HEK293T (cell line): ENCODE results near the gene MRPL4.

ENCODE experiments used
- CTCF ChIA-PET: fragments of 350-600 bp; formaldehyde crosslinking; extraction: SDS; loops from one replicate; lab custom pipeline; 2021; ENCODE audit warnings: antibody characterized with exemption, inconsistent platforms; lab: Yijun Ruan, JAX
- POLR2A ChIA-PET: fragments of 350-600 bp; formaldehyde crosslinking; extraction: SDS; loops from one replicate; lab custom pipeline; 2020; ENCODE audit warnings: antibody characterized with exemption, inconsistent platforms; lab: Yijun Ruan, JAX
- DNase-seq: peaks from one replicate; pipeline ENCODE4 v3.0.0; 2012; ENCODE audit warnings: mixed read lengths; ENCODE audit errors: extremely low spot score
- ARNT ChIP-seq: fragments of 450-650 bp; IDR thresholded peaks from 2 replicates; pipeline ENCODE4 v1.6.1; 2017; ENCODE audit warnings: mild to moderate bottlenecking
- BHLHE40 ChIP-seq: fragments of 450-650 bp; IDR thresholded peaks from 2 replicates; pipeline ENCODE4 v1.6.1; 2016; ENCODE audit warnings: mild to moderate bottlenecking, moderate library complexity, borderline replicate concordance
- CTBP1 ChIP-seq: fragments of 450-650 bp; IDR thresholded peaks from 2 replicates; pipeline ENCODE4 v1.6.1; 2016; ENCODE audit warnings: borderline replicate concordance
- ELF4 ChIP-seq: fragments of 450-650 bp; IDR thresholded peaks from 2 replicates; pipeline ENCODE4 v1.6.1; 2017; ENCODE audit warnings: antibody characterized with exemption
- FOXA1 ChIP-seq: fragments of 450-650 bp; IDR thresholded peaks from 2 replicates; pipeline ENCODE4 v1.6.1; 2016; ENCODE audit warnings: mild to moderate bottlenecking
- FOXK2 ChIP-seq: fragments of 450-650 bp; IDR thresholded peaks from 2 replicates; pipeline ENCODE4 v1.6.1; 2016; ENCODE audit warnings: mild to moderate bottlenecking
- FOXM1 ChIP-seq: fragments of 450-650 bp; IDR thresholded peaks from 2 replicates; pipeline ENCODE4 v1.6.1; 2017; ENCODE audit warnings: mild to moderate bottlenecking, borderline replicate concordance
- HDGF ChIP-seq: fragments of 450-650 bp; IDR thresholded peaks from 2 replicates; pipeline ENCODE4 v1.6.1; 2017; ENCODE audit warnings: antibody characterized with exemption, borderline replicate concordance
- L3MBTL2 ChIP-seq: fragments of 450-650 bp; conservative IDR thresholded peaks from 2 replicates; pipeline ENCODE4 v1.6.1; 2016; ENCODE audit warnings: mild to moderate bottlenecking
- LEF1 ChIP-seq: fragments of 450-650 bp; IDR thresholded peaks from 2 replicates; pipeline ENCODE4 v1.6.1; 2017; ENCODE audit warnings: mild to moderate bottlenecking, borderline replicate concordance
- NFRKB ChIP-seq: fragments of 450-650 bp; IDR thresholded peaks from 2 replicates; pipeline ENCODE4 v1.6.1; 2016; ENCODE audit warnings: mild to moderate bottlenecking, moderate library complexity
- SP1 ChIP-seq: fragments of 450-650 bp; IDR thresholded peaks from 2 replicates; pipeline ENCODE4 v1.6.1; 2017
- SUZ12 ChIP-seq: fragments of 450-650 bp; IDR thresholded peaks from 2 replicates; pipeline ENCODE4 v1.6.1; 2016; ENCODE audit warnings: mild to moderate bottlenecking
- TARDBP ChIP-seq: fragments of 450-650 bp; IDR thresholded peaks from 2 replicates; pipeline ENCODE4 v1.6.1; 2016
- ZNF384 ChIP-seq: fragments of 450-650 bp; IDR thresholded peaks from 2 replicates; pipeline ENCODE4 v1.6.1; 2016
- TF ChIP-seq, protein P1 (sequence below): fragments of 450-650 bp; IDR thresholded peaks from 2 replicates; pipeline ENCODE4 v1.6.1; 2016

Gene MRPL4

DNA sequence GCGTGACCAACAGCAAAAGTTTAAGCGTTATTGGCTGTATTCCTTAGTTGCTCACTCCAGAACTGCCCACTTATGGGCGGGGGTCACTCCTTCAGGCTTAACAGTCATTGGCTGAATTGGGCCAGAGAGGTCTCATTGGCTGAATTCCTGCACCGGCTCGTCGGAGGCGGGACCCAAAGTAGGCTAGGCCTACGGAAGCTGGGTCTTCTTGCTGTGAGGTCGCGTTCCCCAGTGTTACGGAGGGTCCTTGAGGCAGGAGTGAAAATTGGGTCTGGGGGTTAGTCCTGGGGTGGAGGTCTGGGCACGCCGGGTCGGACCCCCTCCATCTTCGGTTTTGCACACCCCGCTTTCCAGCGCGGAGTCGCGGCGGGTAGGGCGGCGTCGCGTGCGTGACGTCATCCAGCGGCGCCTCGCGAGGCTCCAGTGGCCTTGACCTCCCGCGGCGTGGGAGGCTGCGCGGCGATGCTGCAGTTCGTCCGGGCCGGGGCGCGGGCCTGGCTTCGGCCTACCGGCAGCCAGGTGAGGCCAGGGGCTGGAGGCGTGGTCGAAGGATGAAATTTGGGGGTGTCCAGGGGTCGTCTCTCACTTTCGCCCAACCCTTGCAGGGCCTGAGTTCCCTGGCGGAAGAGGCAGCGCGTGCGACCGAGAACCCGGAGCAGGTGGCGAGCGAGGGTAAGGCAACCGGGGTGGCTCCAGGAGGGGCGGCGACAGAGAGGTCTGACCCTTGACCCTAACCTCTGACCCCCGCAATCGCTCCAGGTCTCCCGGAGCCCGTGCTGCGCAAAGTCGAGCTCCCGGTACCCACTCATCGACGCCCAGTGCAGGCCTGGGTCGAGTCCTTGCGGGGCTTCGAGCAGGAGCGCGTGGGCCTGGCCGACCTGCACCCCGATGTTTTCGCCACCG lies at the start of gene MRPL4:
MRPL4 (plus strand) TSS at position 423 of the 903 bp plus-strand sequence; CDS start at position 463, 40 bp downstream.
- TF ChIP-seq LEF1, result no peak; the same call in 1 of the 2 replicates
- TF ChIP-seq HDGF, result no peak
- peak; percentile 75 for TF ChIP-seq L3MBTL2
- TF ChIP-seq CTBP1, result no peak
- ChIA-PET CTCF (interaction anchor here (0.5 to 0.8 kb wide), 3 partner anchors 225 to 1331 kb away, joined by 3 to 9 read pairs (median 4); no protein-coding TSS in a partner anchor), POLR2A (interaction anchor here (0.6 to 1.6 kb wide), 5 partner anchors 16 to 156 kb away, joined by 3 to 4 read pairs (median 3); partner anchors contain the start of genes PPAN and TYK2)
- peak; percentile 95 for DNase-seq

DNA sequence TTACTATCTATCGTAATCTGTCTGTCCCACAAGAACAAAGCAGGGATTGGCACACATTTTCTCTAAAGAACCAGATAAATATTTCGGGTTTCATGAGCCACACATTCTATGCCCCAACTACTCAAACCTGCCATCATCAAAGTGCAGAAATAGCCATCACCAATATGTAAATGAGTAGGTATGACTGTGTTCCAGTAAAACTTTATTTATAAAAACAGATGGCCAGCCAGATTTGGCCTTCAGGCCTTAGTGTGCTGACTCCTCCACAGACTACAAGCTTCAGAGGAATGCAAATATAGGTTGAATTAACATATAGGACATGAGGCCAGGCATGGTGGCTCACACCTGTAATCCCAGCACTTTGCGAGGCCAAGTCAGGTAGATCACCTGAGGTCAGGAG lies 48.3 kb upstream of the MRPL4 start:
- ChIA-PET CTCF (interaction anchor here (1.1 kb wide), 1 partner anchor 46 kb away, joined by 3 read pairs; no protein-coding TSS in a partner anchor), POLR2A (interaction anchor here (1.1 to 1.4 kb wide), 2 partner anchors 9 kb away, joined by 4 to 5 read pairs; partner anchors contain the start of gene DNMT1)
- no peak for DNase-seq
- no peak for TF ChIP-seq ZNF384

DNA sequence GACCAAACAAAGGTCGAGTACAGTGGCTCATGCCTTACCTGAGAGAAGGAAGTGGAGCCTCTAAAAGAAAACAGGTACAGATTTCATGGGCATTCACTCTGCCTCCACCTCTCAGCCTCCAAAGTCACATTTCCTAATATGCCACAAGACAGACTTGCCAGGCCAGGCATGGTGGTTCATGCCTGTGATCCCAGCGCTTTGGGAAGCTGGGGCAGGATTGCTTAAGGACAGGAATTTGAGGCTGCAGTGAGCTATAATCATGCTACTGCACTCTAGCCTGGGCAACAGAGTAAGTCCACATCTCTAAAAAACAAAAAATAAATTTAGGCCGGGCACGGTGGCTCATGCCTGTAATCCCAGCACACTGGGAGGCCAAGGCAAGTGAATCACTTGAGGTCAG lies 46.4 kb upstream of the MRPL4 start:
- no peak for TF ChIP-seq L3MBTL2
- TF ChIP-seq TARDBP, result no peak
- no peak for TF ChIP-seq NFRKB
- no peak for TF ChIP-seq FOXA1
- TF ChIP-seq HDGF, result no peak
- TF ChIP-seq SUZ12, result no peak
- TF ChIP-seq FOXM1, result no peak
- no peak for TF ChIP-seq ZNF384
- TF ChIP-seq SP1, result no peak
- TF ChIP-seq BHLHE40, result no peak
- DNase-seq, result no peak
- CTCF ChIA-PET, result no interaction called here
- POLR2A ChIA-PET, result interaction anchor here (4.8 kb wide), 1 partner anchor 11 kb away, joined by 27 read pairs; the partner anchor contains the start of gene DNMT1

DNA sequence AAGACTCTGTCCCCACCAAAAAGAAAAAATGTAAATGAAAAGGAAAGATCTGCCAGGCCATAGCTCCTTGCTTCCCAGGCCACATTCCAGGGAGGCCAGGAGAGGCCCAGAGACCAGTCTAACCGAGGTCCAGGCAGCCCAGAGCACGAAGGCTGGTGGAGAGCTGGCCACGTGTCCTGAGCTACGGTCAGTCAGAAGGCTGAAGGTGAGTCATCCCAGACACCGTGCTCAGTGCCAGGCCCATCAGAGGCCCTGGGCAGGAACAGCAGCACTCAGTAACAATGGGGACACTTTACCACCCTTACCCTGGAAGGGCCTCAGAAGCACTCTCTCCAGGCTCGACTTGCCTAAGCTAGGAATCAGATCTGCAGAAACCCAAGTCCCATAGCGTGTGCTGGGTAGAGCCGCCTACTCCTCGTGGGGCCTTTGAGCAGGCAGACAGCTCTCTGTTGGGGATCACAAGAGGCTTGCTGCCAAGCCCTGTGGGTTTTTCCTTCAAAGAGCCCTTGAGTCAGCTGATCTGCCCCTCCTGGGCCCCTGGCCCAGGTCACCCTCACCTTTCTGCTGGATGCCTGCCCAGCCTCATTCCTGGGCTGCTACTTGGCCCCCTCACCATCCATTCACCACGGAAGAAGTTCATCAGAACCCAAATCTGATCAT lies 45.7 kb upstream of the MRPL4 start:
- ChIA-PET CTCF (no interaction called here), POLR2A (interaction anchor here (4.8 kb wide), 1 partner anchor 12 kb away, joined by 27 read pairs; the partner anchor contains the start of gene DNMT1)
- TF ChIP-seq FOXM1, result no peak
- no peak for TF ChIP-seq SUZ12
- no peak for TF ChIP-seq NFRKB
- TF ChIP-seq FOXK2, result no peak
- no peak for TF ChIP-seq HDGF
- no peak for TF ChIP-seq ARNT
- no peak for TF ChIP-seq TARDBP
- no peak for TF ChIP-seq BHLHE40
- TF ChIP-seq ELF4, result no peak
- TF ChIP-seq L3MBTL2, result no peak
- TF ChIP-seq ZNF384, result no peak
- TF ChIP-seq CTBP1, result no peak
- TF ChIP-seq SP1, result no peak
- no peak for TF ChIP-seq LEF1
- TF ChIP-seq FOXA1, result no peak
- TF ChIP-seq, protein P1, sequence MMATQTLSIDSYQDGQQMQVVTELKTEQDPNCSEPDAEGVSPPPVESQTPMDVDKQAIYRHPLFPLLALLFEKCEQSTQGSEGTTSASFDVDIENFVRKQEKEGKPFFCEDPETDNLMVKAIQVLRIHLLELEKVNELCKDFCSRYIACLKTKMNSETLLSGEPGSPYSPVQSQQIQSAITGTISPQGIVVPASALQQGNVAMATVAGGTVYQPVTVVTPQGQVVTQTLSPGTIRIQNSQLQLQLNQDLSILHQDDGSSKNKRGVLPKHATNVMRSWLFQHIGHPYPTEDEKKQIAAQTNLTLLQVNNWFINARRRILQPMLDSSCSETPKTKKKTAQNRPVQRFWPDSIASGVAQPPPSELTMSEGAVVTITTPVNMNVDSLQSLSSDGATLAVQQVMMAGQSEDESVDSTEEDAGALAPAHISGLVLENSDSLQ, result no peak
- no peak for DNase-seq

DNA sequence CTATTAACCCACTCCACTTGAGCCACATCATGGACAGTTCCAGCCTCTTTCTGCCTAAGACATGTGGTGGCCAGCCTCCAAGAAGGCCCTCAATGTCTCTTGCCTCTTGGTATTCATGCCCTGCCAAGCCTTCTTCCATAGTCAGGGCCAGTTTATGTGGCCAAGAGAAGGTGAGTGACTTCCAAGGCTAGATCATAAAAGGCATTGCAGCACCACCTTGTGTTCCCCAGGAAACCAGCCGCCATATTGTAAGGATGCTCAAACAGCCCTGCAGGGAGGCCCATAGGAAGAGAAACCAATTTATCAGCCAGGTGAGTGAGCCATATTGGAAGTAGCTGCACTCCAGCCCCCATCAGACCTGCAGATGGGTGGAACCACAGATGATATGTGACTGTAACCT lies 45.0 kb upstream of the MRPL4 start:
- CTCF ChIA-PET, result no interaction called here
- no peak for DNase-seq
- POLR2A ChIA-PET, result interaction anchor here (4.8 kb wide), 1 partner anchor 12 kb away, joined by 27 read pairs; the partner anchor contains the start of gene DNMT1
- no peak for TF ChIP-seq SUZ12
- no peak for TF ChIP-seq BHLHE40
- TF ChIP-seq FOXA1, result no peak
- TF ChIP-seq TARDBP, result no peak
- no peak for TF ChIP-seq HDGF
- TF ChIP-seq ARNT, result no peak
- TF ChIP-seq ELF4, result no peak
- no peak for TF ChIP-seq FOXM1
- no peak for TF ChIP-seq ZNF384
- TF ChIP-seq LEF1, result no peak
- TF ChIP-seq, protein P1, result no peak
- no peak for TF ChIP-seq CTBP1
- no peak for TF ChIP-seq SP1
- no peak for TF ChIP-seq FOXK2
- no peak for TF ChIP-seq NFRKB
- no peak for TF ChIP-seq L3MBTL2

DNA sequence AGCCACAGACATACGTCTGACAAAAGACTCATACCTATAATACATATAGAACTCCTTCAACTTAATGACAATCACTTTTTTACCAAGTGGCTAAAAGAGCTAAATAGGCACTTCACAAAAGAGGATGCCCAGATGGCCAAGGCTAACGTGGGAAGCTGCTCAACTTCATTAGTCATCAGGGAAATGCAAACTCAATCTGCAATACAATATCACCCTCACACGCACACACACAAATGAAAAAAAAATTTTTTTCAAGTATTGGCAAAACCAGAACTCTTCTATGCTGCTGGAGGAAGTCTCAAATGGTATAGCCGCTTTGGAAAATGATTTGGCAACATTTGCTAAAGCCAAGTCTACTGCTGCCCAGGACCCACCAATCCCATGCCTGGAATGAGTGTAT lies 42.7 kb upstream of the MRPL4 start:
- no peak for DNase-seq
- POLR2A ChIA-PET, result interaction anchor here (4.8 kb wide), 1 partner anchor 15 kb away, joined by 27 read pairs; the partner anchor contains the start of gene DNMT1
- TF ChIP-seq L3MBTL2 (no peak), ZNF384 (no peak), LEF1 (no peak), HDGF (no peak), BHLHE40 (no peak), ARNT (no peak), ELF4 (no peak), TARDBP (no peak), CTBP1 (no peak), FOXK2 (no peak), FOXA1 (no peak), SP1 (no peak), SUZ12 (no peak), FOXM1 (no peak), NFRKB (no peak)
- TF ChIP-seq, protein P1, result no peak
- CTCF ChIA-PET, result no interaction called here
